Measurements from ENCODE around the gene OGFOD3. TPM values are rescaled to one million over a fixed set of nuclear protein-coding genes. Genes with fewer than 3 reads are reported as not detected.
A peak's percentile ranks its signal among the peaks of the same experiment; 100 is the strongest.

OGFOD3 gene
- total and polyA plus RNA-seq, 2 donors from 2014 or later = 27.8 to 36.1 TPM

- Histone ChIP-seq H3K36me3 (ENCODE audit: control insufficient read depth in 2 of 3, insufficient read depth in 3 of 3, low read length in 3 of 3) (no peaks in the 10 kb centered on the region), H3K9me3 (ENCODE audit: control insufficient read depth in 2 of 3, insufficient read depth in 1 of 3, low read length in 3 of 3) (no peaks in the 10 kb centered on the region), H3K27me3 (ENCODE audit: control insufficient read depth, insufficient read depth, low read length) (no peaks in the 10 kb centered on the region), H3K4me1 (ENCODE audit: control insufficient read depth in 2 of 3, insufficient read depth in 2 of 3, low read depth in 1 of 3, low read length in 3 of 3) (no peaks in the 10 kb centered on the region), H3K27ac (ENCODE audit: low read depth in 2 of 2, low read length in 2 of 2) (no peak overlapping the region), H3K4me3 (ENCODE audit: low read length in 3 of 3) (no peak overlapping the region), H3K9ac (ENCODE audit: low read length in 3 of 3) (no peak overlapping the region)
- intact Hi-C loops (cut with DNase I) = no loop called here
- FAIRE-seq (no peak), DNase-seq (peak in 1 of 5 donors; percentile 48)
- no peak for TF ChIP-seq CTCF (IDR thresholded peaks at IDR 0.05; ENCODE audit: borderline replicate concordance, extremely low read depth, insufficient read depth)
Measured at GRCh38 chr17:82390860-82391435, 27.4 kb downstream of the OGFOD3 start.

GRCh38 chr17:82390015-82390859, 28.1 kb downstream of the OGFOD3 start:
- Histone ChIP-seq H3K4me1 (ENCODE audit: control insufficient read depth in 2 of 3, insufficient read depth in 2 of 3, low read depth in 1 of 3, low read length in 3 of 3) (peaks cover 0 to 2% (median 0%) of the 10 kb centered on the region in 3 donors), H3K36me3 (ENCODE audit: control insufficient read depth in 2 of 3, insufficient read depth in 3 of 3, low read length in 3 of 3) (no peaks in the 10 kb centered on the region), H3K27ac (ENCODE audit: low read depth in 2 of 2, low read length in 2 of 2) (no peak overlapping the region), H3K27me3 (ENCODE audit: control insufficient read depth, insufficient read depth, low read length) (no peaks in the 10 kb centered on the region), H3K9me3 (ENCODE audit: control insufficient read depth in 2 of 3, insufficient read depth in 1 of 3, low read length in 3 of 3) (no peaks in the 10 kb centered on the region), H3K9ac (ENCODE audit: low read length in 3 of 3) (no peak overlapping the region), H3K4me3 (ENCODE audit: low read length in 3 of 3) (no peak overlapping the region)
- no peak for FAIRE-seq
- TF ChIP-seq CTCF (IDR thresholded peaks at IDR 0.05; ENCODE audit: borderline replicate concordance, extremely low read depth, insufficient read depth) = no peak
- intact Hi-C loops (cut with DNase I) = no loop called here
- peak in 2 of 5 donors; percentile 8 to 67 for DNase-seq

GRCh38 chr17:82389379-82389778, 29.0 kb downstream of the OGFOD3 start:
- H3K9me3 ChIP-seq (ENCODE audit: control insufficient read depth in 2 of 3, insufficient read depth in 1 of 3, low read length in 3 of 3) = no peaks in the 10 kb centered on the region
- TF ChIP-seq CTCF (IDR thresholded peaks at IDR 0.05; ENCODE audit: borderline replicate concordance, extremely low read depth, insufficient read depth) = no peak
- H3K36me3 ChIP-seq (ENCODE audit: control insufficient read depth in 2 of 3, insufficient read depth in 3 of 3, low read length in 3 of 3) = no peaks in the 10 kb centered on the region
- FAIRE-seq (no peak), DNase-seq (no peak)
- H3K4me1 ChIP-seq (ENCODE audit: control insufficient read depth in 2 of 3, insufficient read depth in 2 of 3, low read depth in 1 of 3, low read length in 3 of 3) = peaks cover 0 to 9% (median 0%) of the 10 kb centered on the region in 3 donors
- intact Hi-C loops (cut with DNase I) = no loop called here
- H3K4me3 ChIP-seq (ENCODE audit: low read length in 3 of 3) = no peak overlapping the region
- no peaks in the 10 kb centered on the region for H3K27me3 ChIP-seq (ENCODE audit: control insufficient read depth, insufficient read depth, low read length)
- H3K9ac ChIP-seq (ENCODE audit: low read length in 3 of 3) = no peak overlapping the region
- H3K27ac ChIP-seq (ENCODE audit: low read depth in 2 of 2, low read length in 2 of 2) = no peak overlapping the region
